Neural progenitor cell (in vitro differentiated cells): ENCODE data around the gene ARHGAP22.

Experiments
- EZH2 ChIP-seq: fragments of 200-600 bp; sonication (generic); IDR thresholded peaks from 2 replicates; pipeline ENCODE4 v1.6.1; 2017; ENCODE audit warnings: antibody characterized with exemption, mild to moderate bottlenecking, moderate library complexity
- EZH2phosphoT487 ChIP-seq: fragments of 200-600 bp; sonication (generic); IDR thresholded peaks from 2 replicates; pipeline ENCODE4 v1.6.1; 2017; ENCODE audit warnings: antibody characterized with exemption
- TF ChIP-seq, protein P1 (sequence below): fragments of 200-600 bp; sonication (generic); IDR thresholded peaks from 2 replicates; pipeline ENCODE4 v1.5.1; 2017; ENCODE audit warnings: antibody characterized with exemption, mild to moderate bottlenecking

GRCh38 chr10:48623607-48624132 lies 18.8 kb upstream of the ARHGAP22 start:
- TF ChIP-seq, protein P1, sequence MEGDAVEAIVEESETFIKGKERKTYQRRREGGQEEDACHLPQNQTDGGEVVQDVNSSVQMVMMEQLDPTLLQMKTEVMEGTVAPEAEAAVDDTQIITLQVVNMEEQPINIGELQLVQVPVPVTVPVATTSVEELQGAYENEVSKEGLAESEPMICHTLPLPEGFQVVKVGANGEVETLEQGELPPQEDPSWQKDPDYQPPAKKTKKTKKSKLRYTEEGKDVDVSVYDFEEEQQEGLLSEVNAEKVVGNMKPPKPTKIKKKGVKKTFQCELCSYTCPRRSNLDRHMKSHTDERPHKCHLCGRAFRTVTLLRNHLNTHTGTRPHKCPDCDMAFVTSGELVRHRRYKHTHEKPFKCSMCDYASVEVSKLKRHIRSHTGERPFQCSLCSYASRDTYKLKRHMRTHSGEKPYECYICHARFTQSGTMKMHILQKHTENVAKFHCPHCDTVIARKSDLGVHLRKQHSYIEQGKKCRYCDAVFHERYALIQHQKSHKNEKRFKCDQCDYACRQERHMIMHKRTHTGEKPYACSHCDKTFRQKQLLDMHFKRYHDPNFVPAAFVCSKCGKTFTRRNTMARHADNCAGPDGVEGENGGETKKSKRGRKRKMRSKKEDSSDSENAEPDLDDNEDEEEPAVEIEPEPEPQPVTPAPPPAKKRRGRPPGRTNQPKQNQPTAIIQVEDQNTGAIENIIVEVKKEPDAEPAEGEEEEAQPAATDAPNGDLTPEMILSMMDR = no peak
- TF ChIP-seq EZH2 (no peak), EZH2phosphoT487 (no peak)
